C4-2B (cell line): ENCODE measurements around the gene DENND1A.

ENCODE experiments used
- H3K27ac ChIP-seq: fragments of 450-650 bp; 2 replicates; pipeline ENCODE4 v1.5.1; 2017
- ZFX ChIP-seq: fragments of 450-650 bp; IDR thresholded peaks from 2 replicates; pipeline ENCODE4 v1.6.1; 2017
- TF ChIP-seq, protein P1 (sequence below): fragments of 450-650 bp; conservative IDR thresholded peaks from 2 replicates; pipeline ENCODE4 v1.5.1; 2017; ENCODE audit warnings: mild to moderate bottlenecking

The DENND1A gene

DNA sequence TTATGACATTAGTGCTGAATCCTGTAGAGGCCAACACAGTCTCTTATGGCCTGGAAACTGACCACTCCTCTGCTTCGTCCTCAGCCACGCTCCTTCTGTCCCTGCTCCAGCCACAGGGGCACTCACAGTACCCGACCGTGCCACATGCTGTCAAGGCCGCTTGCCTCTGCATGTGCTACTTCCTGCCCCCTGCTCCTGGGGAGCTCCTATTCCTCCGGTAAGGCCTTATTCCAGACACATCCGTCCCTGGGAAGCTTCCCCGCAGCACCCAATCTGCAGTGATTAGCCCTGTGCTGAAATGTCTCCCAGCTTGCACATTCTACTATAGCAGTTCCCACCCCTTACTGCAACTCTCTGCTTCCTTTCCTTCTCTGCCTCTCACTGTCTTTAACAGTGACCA, 386.4 kb downstream of the DENND1A start:
- H3K27ac ChIP-seq: no peak overlapping the region
- no peak for TF ChIP-seq ZFX
- TF ChIP-seq, protein P1, sequence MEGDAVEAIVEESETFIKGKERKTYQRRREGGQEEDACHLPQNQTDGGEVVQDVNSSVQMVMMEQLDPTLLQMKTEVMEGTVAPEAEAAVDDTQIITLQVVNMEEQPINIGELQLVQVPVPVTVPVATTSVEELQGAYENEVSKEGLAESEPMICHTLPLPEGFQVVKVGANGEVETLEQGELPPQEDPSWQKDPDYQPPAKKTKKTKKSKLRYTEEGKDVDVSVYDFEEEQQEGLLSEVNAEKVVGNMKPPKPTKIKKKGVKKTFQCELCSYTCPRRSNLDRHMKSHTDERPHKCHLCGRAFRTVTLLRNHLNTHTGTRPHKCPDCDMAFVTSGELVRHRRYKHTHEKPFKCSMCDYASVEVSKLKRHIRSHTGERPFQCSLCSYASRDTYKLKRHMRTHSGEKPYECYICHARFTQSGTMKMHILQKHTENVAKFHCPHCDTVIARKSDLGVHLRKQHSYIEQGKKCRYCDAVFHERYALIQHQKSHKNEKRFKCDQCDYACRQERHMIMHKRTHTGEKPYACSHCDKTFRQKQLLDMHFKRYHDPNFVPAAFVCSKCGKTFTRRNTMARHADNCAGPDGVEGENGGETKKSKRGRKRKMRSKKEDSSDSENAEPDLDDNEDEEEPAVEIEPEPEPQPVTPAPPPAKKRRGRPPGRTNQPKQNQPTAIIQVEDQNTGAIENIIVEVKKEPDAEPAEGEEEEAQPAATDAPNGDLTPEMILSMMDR: no peak

DNA sequence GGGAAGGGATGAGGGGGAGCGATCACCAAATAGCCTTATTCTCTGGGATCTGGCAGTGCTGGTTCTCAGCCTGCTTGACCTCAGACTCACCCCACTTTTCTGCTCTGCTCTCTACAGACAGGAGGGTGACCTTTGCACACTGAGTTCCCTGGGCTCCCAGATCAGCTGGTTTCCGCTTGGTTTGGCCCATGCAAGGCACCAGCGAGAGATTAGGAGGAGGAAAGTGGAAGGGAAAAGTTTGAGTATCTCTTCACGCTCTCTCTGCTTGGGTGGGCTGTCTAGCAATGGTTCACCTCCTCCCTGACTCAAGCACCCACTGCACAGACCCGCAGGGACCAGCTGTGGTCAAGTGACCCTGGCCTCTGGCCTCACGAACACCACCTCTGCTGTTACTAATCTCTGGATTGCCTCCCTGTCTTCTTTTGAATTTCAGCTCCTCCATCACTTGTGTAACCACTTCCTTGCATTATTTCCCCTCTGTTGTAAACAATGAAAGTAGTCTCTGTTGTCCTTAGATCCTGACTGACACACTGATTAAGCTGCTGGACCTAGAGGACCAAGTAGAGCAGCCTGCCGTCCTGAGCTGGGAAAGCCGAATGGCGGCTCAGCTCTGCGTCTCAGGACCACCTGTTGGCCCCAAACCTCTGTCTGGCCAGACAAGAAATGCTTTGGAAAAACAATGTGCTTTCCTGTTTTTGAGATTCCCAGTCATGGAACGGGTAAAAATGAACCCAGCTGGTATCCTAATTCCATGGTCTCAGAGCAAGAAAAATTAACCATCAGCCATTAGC, 387.3 kb downstream of the DENND1A start:
- no peak overlapping the region for H3K27ac ChIP-seq
- TF ChIP-seq ZFX: no peak
- TF ChIP-seq, protein P1: no peak

DNA sequence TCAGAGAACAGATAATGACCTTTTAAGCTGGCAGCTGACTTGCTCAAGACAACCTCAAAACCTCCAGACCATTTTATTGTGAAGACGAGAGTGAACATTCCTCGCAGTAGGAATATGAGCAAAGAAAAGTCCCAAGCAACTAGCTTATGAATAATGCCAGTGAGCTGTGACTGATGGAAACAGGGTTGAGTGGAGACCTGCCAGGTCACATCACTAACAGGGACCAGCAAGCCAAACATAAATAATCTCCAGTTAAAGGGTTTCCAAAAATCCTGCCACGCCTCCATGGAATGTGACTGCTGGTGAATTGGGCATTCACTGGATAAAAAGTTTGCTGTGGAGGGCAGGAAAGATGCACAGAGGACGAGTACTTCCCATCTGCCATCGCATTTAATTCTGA, 388.5 kb downstream of the DENND1A start:
- no peak for TF ChIP-seq ZFX
- TF ChIP-seq, protein P1: no peak
- no peak overlapping the region for H3K27ac ChIP-seq

DNA sequence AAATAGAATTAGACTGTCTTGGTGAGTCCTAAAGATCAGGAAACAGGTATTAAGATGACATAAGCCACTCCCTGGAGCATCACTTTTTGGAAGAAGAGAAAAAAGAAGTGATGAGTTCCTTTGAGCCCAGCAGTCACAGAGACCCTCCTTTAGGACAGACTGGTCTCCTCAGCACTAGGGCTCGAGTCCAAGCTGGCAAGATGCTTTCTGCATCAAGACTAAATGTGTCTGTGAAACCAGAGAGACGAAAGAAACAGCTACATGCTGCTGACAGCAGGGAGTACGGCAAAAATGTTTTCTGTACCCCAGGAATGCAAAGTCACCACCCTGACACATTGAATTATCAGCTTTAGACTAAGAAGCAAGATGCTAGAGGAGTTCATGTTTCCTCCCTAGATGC, 389.5 kb downstream of the DENND1A start:
- TF ChIP-seq, protein P1: no peak
- TF ChIP-seq ZFX: no peak
- no peak overlapping the region for H3K27ac ChIP-seq

DNA sequence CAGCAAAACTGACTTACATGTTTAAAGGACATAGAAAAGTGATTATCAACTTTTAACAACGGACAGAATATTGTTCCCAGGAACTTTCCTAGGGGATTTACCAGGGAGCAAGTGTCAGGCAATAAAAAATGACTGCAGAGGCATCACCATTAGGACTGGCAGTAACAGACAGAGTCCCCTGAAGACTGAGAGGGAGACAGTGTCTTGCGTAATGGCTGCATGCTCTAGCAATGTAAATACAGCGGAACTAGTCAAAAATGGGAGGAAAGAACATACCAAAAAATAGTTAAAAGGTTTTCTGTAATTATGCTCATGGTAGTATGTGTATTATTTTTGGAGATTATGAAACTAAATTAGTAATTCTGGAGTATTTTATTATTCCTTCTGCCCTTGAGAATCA, 392.1 kb downstream of the DENND1A start:
- H3K27ac ChIP-seq: no peak overlapping the region
- no peak for TF ChIP-seq ZFX
- TF ChIP-seq, protein P1: no peak

DNA sequence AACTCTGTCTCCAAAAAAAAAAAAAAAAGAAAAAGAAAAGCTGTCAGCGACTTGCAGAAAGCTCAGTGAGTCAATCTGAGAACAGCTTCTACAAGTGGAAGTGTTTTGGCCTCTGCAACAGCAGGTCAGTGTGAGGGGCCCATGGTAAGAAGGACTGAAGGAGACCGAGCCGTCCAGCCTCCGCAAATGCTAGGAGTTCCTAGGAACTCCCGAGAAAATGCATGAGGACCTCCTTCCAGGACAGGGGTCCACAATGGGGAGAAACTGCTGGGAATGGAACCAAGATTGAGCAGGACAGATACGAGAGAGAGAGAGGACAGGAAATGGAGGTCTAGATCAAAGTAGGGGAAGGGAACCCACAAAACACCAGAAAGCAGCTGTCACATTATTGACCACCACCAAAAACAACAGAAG, 393.5 kb downstream of the DENND1A start:
- no peak overlapping the region for H3K27ac ChIP-seq
- TF ChIP-seq, protein P1: no peak
- TF ChIP-seq ZFX: no peak

DNA sequence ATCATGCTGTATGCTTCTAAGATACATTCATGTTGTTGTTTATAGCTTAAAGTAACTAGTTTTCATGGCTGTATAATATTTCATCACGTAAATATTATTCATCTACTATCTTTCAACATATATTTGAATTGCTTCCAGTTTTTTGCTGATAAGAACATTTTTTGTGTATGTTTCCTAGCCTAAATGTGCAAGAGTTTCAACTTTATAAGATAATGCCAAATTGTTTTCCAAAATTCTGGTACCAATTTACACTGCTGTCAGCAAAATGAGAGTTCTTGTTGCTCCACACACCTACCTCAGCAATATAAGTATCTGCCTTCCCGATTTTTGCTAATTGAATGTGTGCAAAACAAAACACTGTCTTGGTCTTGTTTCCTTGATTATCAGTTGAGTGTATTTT, 395.6 kb downstream of the DENND1A start:
- H3K27ac ChIP-seq: no peak overlapping the region
- TF ChIP-seq ZFX: no peak
- TF ChIP-seq, protein P1: no peak
